ENCODE results near the gene PSMF1.
A peak's percentile ranks its signal among the peaks of the same experiment; 100 is the strongest.

The PSMF1 gene

GRCh38 chr20:1121429-1121828 is 3.0 kb downstream of the PSMF1 start:
- TF ChIP-seq CTCF (IDR thresholded peaks at IDR 0.05): no peak
- Histone ChIP-seq H3K4me3 (no peak overlapping the region), H3K27ac (no peak overlapping the region)
- no peak for DNase-seq (ENCODE audit: low spot score)

DNA sequence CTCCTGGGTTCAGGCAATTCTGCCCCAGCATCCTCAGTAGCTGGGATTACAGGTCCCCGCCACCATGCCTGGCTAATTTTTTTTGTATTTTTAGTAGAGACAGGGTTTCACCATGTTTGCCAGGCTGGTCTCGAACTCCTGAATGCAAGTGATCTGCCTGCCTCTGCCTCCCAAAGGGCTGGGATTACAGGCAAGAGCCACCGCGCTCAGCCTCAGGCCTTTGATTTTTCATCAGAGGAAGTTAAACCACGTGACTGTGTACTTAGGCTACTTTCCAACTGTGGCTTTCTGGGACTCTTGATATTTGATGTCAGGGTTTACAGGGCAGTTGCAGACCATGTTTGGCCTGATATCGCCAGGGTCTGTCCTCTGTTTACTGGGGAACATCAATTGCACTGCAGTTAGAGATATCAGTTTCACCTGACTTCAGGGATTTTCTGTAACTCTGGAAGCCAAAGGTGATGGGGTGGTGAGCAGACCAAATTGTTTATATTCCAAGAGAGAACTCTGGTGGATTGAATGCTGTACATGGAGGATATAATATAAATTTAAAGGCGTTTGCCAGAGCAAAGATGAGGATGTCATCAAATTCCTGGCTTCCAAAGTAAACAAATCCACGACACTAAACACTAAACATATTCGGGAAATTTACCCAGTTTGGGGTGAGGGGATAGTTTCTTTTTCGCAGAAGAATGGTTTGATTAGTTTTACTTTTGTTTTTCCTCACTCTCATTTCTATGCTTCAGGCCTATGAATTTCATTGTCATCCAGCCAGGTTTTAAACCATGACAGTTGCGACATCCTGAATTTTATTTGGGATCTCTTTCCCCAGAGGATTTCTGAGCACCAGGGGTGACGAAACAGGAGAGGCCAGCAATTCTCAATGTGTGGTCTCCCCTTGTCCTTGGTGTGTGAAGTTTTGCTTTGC is 4.2 kb downstream of the PSMF1 start:
- DNase-seq (ENCODE audit: low spot score): no peak
- Histone ChIP-seq H3K27ac (peak overlapping the region in 1 of 2 donors; percentile 24), H3K4me3 (no peak overlapping the region)
- no peak for TF ChIP-seq CTCF (IDR thresholded peaks at IDR 0.05)

- no peak for TF ChIP-seq CTCF (IDR thresholded peaks at IDR 0.05)
- Histone ChIP-seq H3K4me3 (no peak overlapping the region), H3K27ac (no peak overlapping the region)
- no peak for DNase-seq (ENCODE audit: low spot score)
Measured at GRCh38 chr20:1123666-1124065, 5.3 kb downstream of the PSMF1 start.

DNA sequence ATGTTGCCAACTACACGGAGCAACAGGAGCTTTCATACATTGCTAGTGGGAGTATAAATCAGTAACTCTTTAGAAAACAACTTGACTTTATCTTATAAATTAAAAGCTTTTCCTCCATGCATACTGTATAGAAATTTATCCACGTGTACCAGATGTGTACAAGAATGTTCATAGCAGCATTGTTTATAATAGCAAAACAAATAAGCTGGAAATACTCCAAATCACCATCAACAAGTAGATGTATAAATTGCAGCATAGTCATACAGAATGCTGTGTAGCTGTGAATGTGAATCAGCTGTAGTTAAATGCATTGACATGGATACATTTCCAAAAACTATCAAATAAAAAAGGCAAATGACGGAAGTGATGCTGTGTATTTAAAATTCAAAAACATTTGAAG is 6.0 kb downstream of the PSMF1 start:
- Histone ChIP-seq H3K4me3 (no peak overlapping the region), H3K27ac (no peak overlapping the region)
- DNase-seq (ENCODE audit: low spot score): no peak
- TF ChIP-seq CTCF (IDR thresholded peaks at IDR 0.05): no peak

DNA sequence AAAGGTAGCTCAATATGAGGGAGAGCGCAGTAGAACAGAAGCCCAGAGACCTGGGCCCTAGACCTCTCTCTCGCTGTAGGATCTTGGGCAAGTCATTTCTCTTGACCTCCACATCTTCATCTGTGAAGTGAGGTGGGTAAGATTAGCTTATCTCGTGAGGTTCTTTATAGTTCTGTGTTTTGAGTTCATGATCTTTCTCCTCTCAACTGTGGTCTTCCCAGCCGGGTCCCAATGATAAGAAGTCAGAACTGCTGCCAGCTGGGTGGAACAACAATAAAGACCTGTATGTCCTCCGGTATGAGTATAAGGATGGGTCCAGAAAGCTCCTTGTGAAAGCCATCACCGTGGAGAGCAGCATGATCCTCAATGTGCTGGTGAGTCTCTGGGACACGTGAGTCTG is 6.9 kb downstream of the PSMF1 start:
- DNase-seq (ENCODE audit: low spot score): no peak
- H3K27ac ChIP-seq: no peak overlapping the region
- no peak overlapping the region for H3K4me3 ChIP-seq
- no peak for TF ChIP-seq CTCF (IDR thresholded peaks at IDR 0.05)

GRCh38 chr20:1127840-1128239 is 9.4 kb downstream of the PSMF1 start:
- DNase-seq (ENCODE audit: low spot score): no peak
- no peak overlapping the region for H3K27ac ChIP-seq
- no peak for TF ChIP-seq CTCF (IDR thresholded peaks at IDR 0.05)
- H3K4me3 ChIP-seq: no peak overlapping the region

Measured in coronary artery (tissue), 2 donors.